Liver (tissue), 9 donors: ENCODE results near the gene BCL2L1. TPM values are rescaled to one million over a fixed set of nuclear protein-coding genes. Genes with fewer than 3 reads are reported as not detected.

ENCODE experiments used
- DNase-seq: peaks from one replicate; pipeline ENCODE4 v3.0.0-alpha.2; 2017; ENCODE audit warnings: low spot score
- H3K27ac ChIP-seq, 2 donors: one replicate each; pipeline ENCODE4 v1.7.0; 2013; ENCODE audit warnings: inconsistent platforms in 2 of 2, low read length in 2 of 2, control low read depth in 1 of 2, low read depth in 1 of 2, mild to moderate bottlenecking in 1 of 2
- H3K27me3 ChIP-seq, 4 donors: one replicate each; pipeline versions ENCODE4 v1.6.1 to v1.7.0; 2013; ENCODE audit warnings: low read length in 3 of 4, inconsistent platforms in 1 of 4, mild to moderate bottlenecking in 1 of 4, moderate library complexity in 1 of 4; ENCODE audit not compliant: control insufficient read depth in 4 of 4, insufficient read depth in 4 of 4
- H3K36me3 ChIP-seq, 4 donors: one replicate each; pipeline versions ENCODE4 v1.6.1 to v1.7.0; 2013; ENCODE audit warnings: low read length in 3 of 4, mild to moderate bottlenecking in 3 of 4, low read depth in 1 of 4, moderate library complexity in 1 of 4; ENCODE audit not compliant: control insufficient read depth in 4 of 4, insufficient read depth in 3 of 4
- H3K4me1 ChIP-seq, 4 donors: one replicate each; pipeline versions ENCODE4 v1.6.1 to v1.7.0; 2013; ENCODE audit warnings: low read length in 3 of 4, mild to moderate bottlenecking in 3 of 4, moderate library complexity in 1 of 4; ENCODE audit not compliant: control insufficient read depth in 4 of 4, insufficient read depth in 4 of 4
- H3K4me3 ChIP-seq, 3 donors: one replicate each; pipeline versions ENCODE4 v1.6.1 to v1.7.0; 2013; ENCODE audit warnings: low read length in 3 of 3, control low read depth in 1 of 3, low read depth in 1 of 3, mild to moderate bottlenecking in 1 of 3
- H3K9ac ChIP-seq, 2 donors: one replicate each; pipeline ENCODE4 v1.7.0; 2013; ENCODE audit warnings: low read length in 2 of 2, mild to moderate bottlenecking in 2 of 2, moderate library complexity in 2 of 2, control low read depth in 1 of 2, low read depth in 1 of 2
- H3K9me3 ChIP-seq, 4 donors: one replicate each; pipeline versions ENCODE4 v1.6.1 to v1.7.0; 2013; ENCODE audit warnings: low read length in 3 of 4; ENCODE audit not compliant: control insufficient read depth in 4 of 4
- EGR1 ChIP-seq, 2 donors: IDR thresholded peaks; 2 replicates each; pipeline ENCODE4 v1.6.1; 2016 to 2018; ENCODE audit warnings: antibody characterized with exemption in 2 of 2, low read depth in 2 of 2
- FOXA1 ChIP-seq: IDR thresholded peaks from 2 replicates; pipeline ENCODE4 v1.6.1; 2016; ENCODE audit warnings: antibody characterized with exemption
- FOXA2 ChIP-seq: IDR thresholded peaks from 2 replicates; pipeline ENCODE4 v1.6.1; 2016; ENCODE audit warnings: antibody characterized with exemption
- GABPA ChIP-seq, 2 donors: IDR thresholded peaks in 1 of 2; conservative IDR thresholded peaks in 1 of 2; 2 replicates each; pipeline ENCODE4 v1.6.1; 2016; ENCODE audit warnings: antibody characterized with exemption in 2 of 2, mild to moderate bottlenecking in 1 of 2, moderate library complexity in 1 of 2
- HNF4A ChIP-seq, 2 donors: conservative IDR thresholded peaks; 2 replicates each; pipeline ENCODE4 v1.6.1; 2016; ENCODE audit warnings: antibody characterized with exemption in 2 of 2, mild to moderate bottlenecking in 2 of 2
- HNF4G ChIP-seq: IDR thresholded peaks from 2 replicates; pipeline ENCODE4 v1.6.1; 2016; ENCODE audit warnings: antibody characterized with exemption
- JUND ChIP-seq, 2 donors: IDR thresholded peaks; 2 replicates each; pipeline ENCODE4 v1.6.1; 2016; ENCODE audit warnings: antibody characterized with exemption in 2 of 2
- NR2F2 ChIP-seq: IDR thresholded peaks from 2 replicates; pipeline ENCODE4 v1.6.1; 2016; ENCODE audit warnings: antibody characterized with exemption
- RAD21 ChIP-seq, 2 donors: IDR thresholded peaks; 2 replicates each; pipeline ENCODE4 v1.6.1; 2016; ENCODE audit warnings: antibody characterized with exemption in 2 of 2, mild to moderate bottlenecking in 2 of 2
- REST ChIP-seq: IDR thresholded peaks from 2 replicates; pipeline ENCODE4 v1.6.1; 2016; ENCODE audit warnings: antibody characterized with exemption, mild to moderate bottlenecking
- RXRA ChIP-seq, 2 donors: IDR thresholded peaks; 2 replicates each; pipeline ENCODE4 v1.6.1; 2017 to 2018; ENCODE audit warnings: antibody characterized with exemption in 2 of 2, mild to moderate bottlenecking in 1 of 2
- SP1 ChIP-seq: IDR thresholded peaks from 2 replicates; pipeline ENCODE4 v1.6.1; 2018; ENCODE audit warnings: antibody characterized with exemption, mild to moderate bottlenecking
- WGBS: extraction: QIAGEN DNeasy Blood & Tissue Kit; methylation state at CpG from one replicate; pipeline ENCODE4 v1.1.7; 2013; 5-methylcytosine and 5-hydroxymethylcytosine counted together
- polyA plus RNA-seq, 2 donors: library from polyadenylated mRNA; stranded (reverse) in 1 of 2; unstranded in 1 of 2; fragments of 200-250 nt in 1 of 2; fragments of >200 nt in 1 of 2; fragmentation: Nextera tagmentation in 1 of 2; extraction: Ambion mirVana in 1 of 2; gene quantifications; one replicate each; pipeline versions ENCODE4 v1.2.1 to v1.2.3, GENCODE V29; 2013 to 2015
- total RNA-seq, 2 donors: library from RNA; depleted of rRNA; stranded (reverse); fragments of >200 nt; gene quantifications; one replicate each; pipeline ENCODE4 v1.2.3, GENCODE V29; 2014
- TF ChIP-seq, protein P1 (sequence below): IDR thresholded peaks from 2 replicates; pipeline ENCODE4 v1.6.1; 2016; ENCODE audit warnings: antibody characterized with exemption
- TF ChIP-seq, protein P2 (sequence below): IDR thresholded peaks from 2 replicates; pipeline ENCODE4 v1.6.1; 2016; ENCODE audit warnings: antibody characterized with exemption
- donor health status: healthy.
- donor health status: healthy.
- donor health status: healthy.
- donor health status: healthy.
- donor health status: healthy.

The BCL2L1 gene
- total and polyA plus RNA-seq, 4 donors, result 29.7 to 124 (median 46.0) TPM

- no peak overlapping the region for H3K9ac ChIP-seq
- H3K4me1 ChIP-seq, result peaks cover 13 to 72% (median 52%) of the 10 kb centered on the region in 4 donors
- H3K9me3 ChIP-seq, result no peaks in the 10 kb centered on the region
- no peaks in the 10 kb centered on the region for H3K27me3 ChIP-seq
- no peak overlapping the region for H3K4me3 ChIP-seq
- no peak for TF ChIP-seq EGR1 (IDR thresholded peaks at IDR 0.05; ENCODE audit: low read depth in 2 of 2)
- no peak for TF ChIP-seq REST
- no peak for TF ChIP-seq FOXA2
- no peak for TF ChIP-seq HNF4A (conservative IDR thresholded peaks at IDR 0.05)
- TF ChIP-seq, protein P1, sequence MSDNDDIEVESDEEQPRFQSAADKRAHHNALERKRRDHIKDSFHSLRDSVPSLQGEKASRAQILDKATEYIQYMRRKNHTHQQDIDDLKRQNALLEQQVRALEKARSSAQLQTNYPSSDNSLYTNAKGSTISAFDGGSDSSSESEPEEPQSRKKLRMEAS, result no peak
- TF ChIP-seq HNF4G, result no peak
- TF ChIP-seq GABPA (IDR thresholded peaks at IDR 0.05 in 1 of 2, conservative IDR thresholded peaks at IDR 0.05 in 1 of 2), result no peak
- TF ChIP-seq, protein P2, sequence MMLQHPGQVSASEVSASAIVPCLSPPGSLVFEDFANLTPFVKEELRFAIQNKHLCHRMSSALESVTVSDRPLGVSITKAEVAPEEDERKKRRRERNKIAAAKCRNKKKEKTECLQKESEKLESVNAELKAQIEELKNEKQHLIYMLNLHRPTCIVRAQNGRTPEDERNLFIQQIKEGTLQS, result no peak
- TF ChIP-seq RAD21 (IDR thresholded peaks at IDR 0.05), result no peak
- H3K27ac ChIP-seq, result peak overlapping the region; percentile 15 to 29
- H3K36me3 ChIP-seq, result peaks cover 0 to 5% (median 1%) of the 10 kb centered on the region in 4 donors
- DNase-seq, result peak; percentile 38
- 75% methylated on average over 5 of the region's 5 CpGs for WGBS
Measured at GRCh38 chr20:31716818-31717477, 5.7 kb downstream of the BCL2L1 start.

GRCh38 chr20:31716351-31716750, 6.3 kb downstream of the BCL2L1 start:
- TF ChIP-seq SP1 (no peak), GABPA (IDR thresholded peaks at IDR 0.05 in 1 of 2, conservative IDR thresholded peaks at IDR 0.05 in 1 of 2) (no peak), RAD21 (IDR thresholded peaks at IDR 0.05) (no peak), FOXA1 (no peak), FOXA2 (no peak), RXRA (IDR thresholded peaks at IDR 0.05) (no peak), REST (no peak), NR2F2 (no peak), JUND (IDR thresholded peaks at IDR 0.05) (no peak)
- TF ChIP-seq, protein P1, result no peak
- TF ChIP-seq, protein P2, result no peak
- no peak overlapping the region for H3K4me3 ChIP-seq
- no peak for DNase-seq
- H3K36me3 ChIP-seq, result peaks cover 0 to 5% (median 1%) of the 10 kb centered on the region in 4 donors
- 52% methylated on average over 1 of the region's 1 CpG for WGBS
- peak overlapping the region in 1 of 2 donors; percentile 29 for H3K27ac ChIP-seq
- H3K9ac ChIP-seq, result no peak overlapping the region
- H3K9me3 ChIP-seq, result no peaks in the 10 kb centered on the region
- no peaks in the 10 kb centered on the region for H3K27me3 ChIP-seq
- H3K4me1 ChIP-seq, result peaks cover 13 to 72% (median 56%) of the 10 kb centered on the region in 4 donors
